Measurements from ENCODE around the gene COX7B2.

DNA sequence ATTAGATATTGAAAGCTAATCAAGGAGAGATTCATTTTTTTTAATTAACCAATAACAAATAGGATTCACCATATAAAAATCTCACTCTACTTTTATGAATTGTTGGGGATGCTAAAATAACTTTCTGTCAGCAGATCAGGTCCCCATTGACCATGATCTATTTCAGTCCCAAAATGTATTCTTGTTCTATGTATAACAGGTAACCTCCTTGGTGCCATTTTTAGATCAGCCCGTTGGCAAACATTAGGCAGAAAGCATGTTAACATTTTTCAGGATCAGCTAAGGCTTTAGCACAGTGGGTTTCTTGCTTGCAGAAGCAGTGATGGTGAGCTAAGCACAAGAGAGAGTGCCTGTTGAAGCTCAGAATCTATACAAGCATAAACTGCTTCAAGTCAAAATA is 40.8 kb upstream of the COX7B2 start:
- TF ChIP-seq POLR2A (IDR thresholded peaks at IDR 0.05; ENCODE audit: low read depth, low read length): no peak
- TF ChIP-seq TAF1 (IDR thresholded peaks at IDR 0.05; ENCODE audit: low read depth, low read length): no peak
- TF ChIP-seq POLR2AphosphoS5 (IDR thresholded peaks at IDR 0.05; ENCODE audit: low read depth, low read length): no peak
